ENCODE results near the gene OR1N2. TPM values are rescaled to one million over a fixed set of nuclear protein-coding genes. Genes with fewer than 3 reads are reported as not detected.

The OR1N2 gene
- total RNA-seq, 1 experiment from 2014 or later: not detected

DNA sequence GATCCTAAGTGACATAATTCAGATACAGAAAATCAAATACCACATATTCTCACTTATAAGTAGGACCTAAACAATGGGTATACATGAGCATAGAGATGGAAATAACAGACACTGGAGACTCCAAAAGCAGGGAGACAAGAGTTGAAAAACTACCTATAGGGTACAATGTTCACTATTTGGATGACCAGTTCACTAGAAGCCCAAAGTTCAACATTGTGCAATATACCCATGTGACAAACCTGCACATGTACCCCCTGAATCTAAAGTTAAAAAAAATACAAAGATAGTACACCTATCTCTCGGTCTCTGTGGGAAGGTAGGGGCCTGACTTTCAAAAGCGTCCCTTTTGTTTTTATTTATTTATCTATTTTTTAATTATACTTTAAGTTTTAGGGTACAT, 14.2 kb upstream of the OR1N2 start:
- TF ChIP-seq ZNF219 (CRISPR knock-in tag; IDR thresholded peaks at IDR 0.05; ENCODE audit: borderline replicate concordance) (no peak), ZNF671 (CRISPR knock-in tag; IDR thresholded peaks at IDR 0.05) (no peak), ZBTB21 (CRISPR knock-in tag; IDR thresholded peaks at IDR 0.05; ENCODE audit: borderline replicate concordance) (no peak), ZNF317 (CRISPR knock-in tag; IDR thresholded peaks at IDR 0.05; ENCODE audit: borderline replicate concordance, low read depth) (no peak), FOXJ3 (CRISPR knock-in tag; IDR thresholded peaks at IDR 0.05; ENCODE audit: borderline replicate concordance) (no peak), FOXP1 (CRISPR knock-in tag; IDR thresholded peaks at IDR 0.05; ENCODE audit: borderline replicate concordance) (no peak)
- TF ChIP-seq, protein P1, sequence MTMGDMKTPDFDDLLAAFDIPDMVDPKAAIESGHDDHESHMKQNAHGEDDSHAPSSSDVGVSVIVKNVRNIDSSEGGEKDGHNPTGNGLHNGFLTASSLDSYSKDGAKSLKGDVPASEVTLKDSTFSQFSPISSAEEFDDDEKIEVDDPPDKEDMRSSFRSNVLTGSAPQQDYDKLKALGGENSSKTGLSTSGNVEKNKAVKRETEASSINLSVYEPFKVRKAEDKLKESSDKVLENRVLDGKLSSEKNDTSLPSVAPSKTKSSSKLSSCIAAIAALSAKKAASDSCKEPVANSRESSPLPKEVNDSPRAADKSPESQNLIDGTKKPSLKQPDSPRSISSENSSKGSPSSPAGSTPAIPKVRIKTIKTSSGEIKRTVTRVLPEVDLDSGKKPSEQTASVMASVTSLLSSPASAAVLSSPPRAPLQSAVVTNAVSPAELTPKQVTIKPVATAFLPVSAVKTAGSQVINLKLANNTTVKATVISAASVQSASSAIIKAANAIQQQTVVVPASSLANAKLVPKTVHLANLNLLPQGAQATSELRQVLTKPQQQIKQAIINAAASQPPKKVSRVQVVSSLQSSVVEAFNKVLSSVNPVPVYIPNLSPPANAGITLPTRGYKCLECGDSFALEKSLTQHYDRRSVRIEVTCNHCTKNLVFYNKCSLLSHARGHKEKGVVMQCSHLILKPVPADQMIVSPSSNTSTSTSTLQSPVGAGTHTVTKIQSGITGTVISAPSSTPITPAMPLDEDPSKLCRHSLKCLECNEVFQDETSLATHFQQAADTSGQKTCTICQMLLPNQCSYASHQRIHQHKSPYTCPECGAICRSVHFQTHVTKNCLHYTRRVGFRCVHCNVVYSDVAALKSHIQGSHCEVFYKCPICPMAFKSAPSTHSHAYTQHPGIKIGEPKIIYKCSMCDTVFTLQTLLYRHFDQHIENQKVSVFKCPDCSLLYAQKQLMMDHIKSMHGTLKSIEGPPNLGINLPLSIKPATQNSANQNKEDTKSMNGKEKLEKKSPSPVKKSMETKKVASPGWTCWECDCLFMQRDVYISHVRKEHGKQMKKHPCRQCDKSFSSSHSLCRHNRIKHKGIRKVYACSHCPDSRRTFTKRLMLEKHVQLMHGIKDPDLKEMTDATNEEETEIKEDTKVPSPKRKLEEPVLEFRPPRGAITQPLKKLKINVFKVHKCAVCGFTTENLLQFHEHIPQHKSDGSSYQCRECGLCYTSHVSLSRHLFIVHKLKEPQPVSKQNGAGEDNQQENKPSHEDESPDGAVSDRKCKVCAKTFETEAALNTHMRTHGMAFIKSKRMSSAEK (CRISPR knock-in tag; IDR thresholded peaks at IDR 0.05; ENCODE audit: borderline replicate concordance): no peak
- TF ChIP-seq, protein P2, sequence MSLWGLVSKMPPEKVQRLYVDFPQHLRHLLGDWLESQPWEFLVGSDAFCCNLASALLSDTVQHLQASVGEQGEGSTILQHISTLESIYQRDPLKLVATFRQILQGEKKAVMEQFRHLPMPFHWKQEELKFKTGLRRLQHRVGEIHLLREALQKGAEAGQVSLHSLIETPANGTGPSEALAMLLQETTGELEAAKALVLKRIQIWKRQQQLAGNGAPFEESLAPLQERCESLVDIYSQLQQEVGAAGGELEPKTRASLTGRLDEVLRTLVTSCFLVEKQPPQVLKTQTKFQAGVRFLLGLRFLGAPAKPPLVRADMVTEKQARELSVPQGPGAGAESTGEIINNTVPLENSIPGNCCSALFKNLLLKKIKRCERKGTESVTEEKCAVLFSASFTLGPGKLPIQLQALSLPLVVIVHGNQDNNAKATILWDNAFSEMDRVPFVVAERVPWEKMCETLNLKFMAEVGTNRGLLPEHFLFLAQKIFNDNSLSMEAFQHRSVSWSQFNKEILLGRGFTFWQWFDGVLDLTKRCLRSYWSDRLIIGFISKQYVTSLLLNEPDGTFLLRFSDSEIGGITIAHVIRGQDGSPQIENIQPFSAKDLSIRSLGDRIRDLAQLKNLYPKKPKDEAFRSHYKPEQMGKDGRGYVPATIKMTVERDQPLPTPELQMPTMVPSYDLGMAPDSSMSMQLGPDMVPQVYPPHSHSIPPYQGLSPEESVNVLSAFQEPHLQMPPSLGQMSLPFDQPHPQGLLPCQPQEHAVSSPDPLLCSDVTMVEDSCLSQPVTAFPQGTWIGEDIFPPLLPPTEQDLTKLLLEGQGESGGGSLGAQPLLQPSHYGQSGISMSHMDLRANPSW (CRISPR knock-in tag; conservative IDR thresholded peaks at IDR 0.05; ENCODE audit: low read depth): no peak
- TF ChIP-seq, protein P3, sequence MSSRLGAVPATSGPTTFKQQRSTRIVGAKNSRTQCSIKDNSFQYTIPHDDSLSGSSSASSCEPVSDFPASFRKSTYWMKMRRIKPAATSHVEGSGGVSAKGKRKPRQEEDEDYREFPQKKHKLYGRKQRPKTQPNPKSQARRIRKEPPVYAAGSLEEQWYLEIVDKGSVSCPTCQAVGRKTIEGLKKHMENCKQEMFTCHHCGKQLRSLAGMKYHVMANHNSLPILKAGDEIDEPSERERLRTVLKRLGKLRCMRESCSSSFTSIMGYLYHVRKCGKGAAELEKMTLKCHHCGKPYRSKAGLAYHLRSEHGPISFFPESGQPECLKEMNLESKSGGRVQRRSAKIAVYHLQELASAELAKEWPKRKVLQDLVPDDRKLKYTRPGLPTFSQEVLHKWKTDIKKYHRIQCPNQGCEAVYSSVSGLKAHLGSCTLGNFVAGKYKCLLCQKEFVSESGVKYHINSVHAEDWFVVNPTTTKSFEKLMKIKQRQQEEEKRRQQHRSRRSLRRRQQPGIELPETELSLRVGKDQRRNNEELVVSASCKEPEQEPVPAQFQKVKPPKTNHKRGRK (CRISPR knock-in tag; IDR thresholded peaks at IDR 0.05; ENCODE audit: borderline replicate concordance): no peak
- TF ChIP-seq, protein P4, sequence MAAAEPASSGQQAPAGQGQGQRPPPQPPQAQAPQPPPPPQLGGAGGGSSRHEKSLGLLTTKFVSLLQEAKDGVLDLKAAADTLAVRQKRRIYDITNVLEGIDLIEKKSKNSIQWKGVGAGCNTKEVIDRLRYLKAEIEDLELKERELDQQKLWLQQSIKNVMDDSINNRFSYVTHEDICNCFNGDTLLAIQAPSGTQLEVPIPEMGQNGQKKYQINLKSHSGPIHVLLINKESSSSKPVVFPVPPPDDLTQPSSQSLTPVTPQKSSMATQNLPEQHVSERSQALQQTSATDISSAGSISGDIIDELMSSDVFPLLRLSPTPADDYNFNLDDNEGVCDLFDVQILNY (CRISPR knock-in tag; IDR thresholded peaks at IDR 0.05): no peak
- TF ChIP-seq, protein P5, sequence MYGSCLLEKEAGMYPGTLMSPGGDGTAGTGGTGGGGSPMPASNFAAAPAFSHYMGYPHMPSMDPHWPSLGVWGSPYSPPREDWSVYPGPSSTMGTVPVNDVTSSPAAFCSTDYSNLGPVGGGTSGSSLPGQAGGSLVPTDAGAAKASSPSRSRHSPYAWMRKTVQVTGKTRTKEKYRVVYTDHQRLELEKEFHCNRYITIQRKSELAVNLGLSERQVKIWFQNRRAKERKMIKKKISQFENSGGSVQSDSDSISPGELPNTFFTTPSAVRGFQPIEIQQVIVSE (CRISPR knock-in tag; IDR thresholded peaks at IDR 0.05; ENCODE audit: borderline replicate concordance): no peak
- TF ChIP-seq, protein P6, sequence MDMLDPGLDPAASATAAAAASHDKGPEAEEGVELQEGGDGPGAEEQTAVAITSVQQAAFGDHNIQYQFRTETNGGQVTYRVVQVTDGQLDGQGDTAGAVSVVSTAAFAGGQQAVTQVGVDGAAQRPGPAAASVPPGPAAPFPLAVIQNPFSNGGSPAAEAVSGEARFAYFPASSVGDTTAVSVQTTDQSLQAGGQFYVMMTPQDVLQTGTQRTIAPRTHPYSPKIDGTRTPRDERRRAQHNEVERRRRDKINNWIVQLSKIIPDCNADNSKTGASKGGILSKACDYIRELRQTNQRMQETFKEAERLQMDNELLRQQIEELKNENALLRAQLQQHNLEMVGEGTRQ (CRISPR knock-in tag; IDR thresholded peaks at IDR 0.05): no peak
- Mint-ChIP-seq H3K27ac (no peak overlapping the region), H3K36me3 (peaks cover 46% of the 10 kb centered on the region), H3K27me3 (ENCODE audit: low read depth) (peaks cover 26% of the 10 kb centered on the region), H3K4me1 (no peaks in the 10 kb centered on the region), H3K9me3 (peaks cover 79% of the 10 kb centered on the region), H3K4me3 (no peak overlapping the region)
- ATAC-seq (no peak), DNase-seq (ENCODE audit: low spot score) (no peak)
- ChIA-PET POLR2A (no interaction called here), CTCF (no interaction called here)

DNA sequence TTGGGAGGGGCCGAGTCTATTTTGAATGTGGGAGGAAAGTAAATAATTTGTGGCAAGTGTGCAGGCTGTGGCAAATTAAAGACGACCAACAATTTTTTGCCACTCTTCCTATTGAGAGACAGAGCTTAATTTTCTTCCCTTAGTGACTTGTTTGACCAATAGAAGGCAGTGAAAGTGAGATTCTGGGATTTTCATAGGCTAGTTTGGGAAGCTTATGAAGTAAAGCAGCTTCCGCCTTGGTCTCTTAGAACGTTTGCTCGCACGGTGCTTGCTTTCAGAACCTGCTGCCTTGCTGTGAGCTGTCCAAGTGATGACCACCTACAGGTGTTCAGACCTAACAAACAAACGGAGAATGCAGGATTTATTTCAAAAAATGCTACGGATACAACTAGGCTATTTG, 6.7 kb upstream of the OR1N2 start:
- Mint-ChIP-seq H3K4me1 (no peaks in the 10 kb centered on the region), H3K27ac (no peak overlapping the region), H3K9me3 (peaks cover 84% of the 10 kb centered on the region), H3K36me3 (peaks cover 34% of the 10 kb centered on the region), H3K27me3 (ENCODE audit: low read depth) (peaks cover 12% of the 10 kb centered on the region), H3K4me3 (no peak overlapping the region)
- CTCF ChIA-PET: no interaction called here
- DNase-seq (ENCODE audit: low spot score): no peak
- POLR2A ChIA-PET: no interaction called here
- no peak for ATAC-seq
- TF ChIP-seq NFATC4 (CRISPR knock-in tag; IDR thresholded peaks at IDR 0.05) (no peak), RELA (CRISPR knock-in tag; IDR thresholded peaks at IDR 0.05; ENCODE audit: borderline replicate concordance) (no peak), ZNF121 (CRISPR knock-in tag; IDR thresholded peaks at IDR 0.05) (no peak), NR1H2 (CRISPR knock-in tag; IDR thresholded peaks at IDR 0.05) (no peak), MYBL2 (CRISPR knock-in tag; IDR thresholded peaks at IDR 0.05) (no peak)
- TF ChIP-seq, protein P7, sequence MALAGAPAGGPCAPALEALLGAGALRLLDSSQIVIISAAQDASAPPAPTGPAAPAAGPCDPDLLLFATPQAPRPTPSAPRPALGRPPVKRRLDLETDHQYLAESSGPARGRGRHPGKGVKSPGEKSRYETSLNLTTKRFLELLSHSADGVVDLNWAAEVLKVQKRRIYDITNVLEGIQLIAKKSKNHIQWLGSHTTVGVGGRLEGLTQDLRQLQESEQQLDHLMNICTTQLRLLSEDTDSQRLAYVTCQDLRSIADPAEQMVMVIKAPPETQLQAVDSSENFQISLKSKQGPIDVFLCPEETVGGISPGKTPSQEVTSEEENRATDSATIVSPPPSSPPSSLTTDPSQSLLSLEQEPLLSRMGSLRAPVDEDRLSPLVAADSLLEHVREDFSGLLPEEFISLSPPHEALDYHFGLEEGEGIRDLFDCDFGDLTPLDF (CRISPR knock-in tag; IDR thresholded peaks at IDR 0.05): no peak
- TF ChIP-seq, protein P8, sequence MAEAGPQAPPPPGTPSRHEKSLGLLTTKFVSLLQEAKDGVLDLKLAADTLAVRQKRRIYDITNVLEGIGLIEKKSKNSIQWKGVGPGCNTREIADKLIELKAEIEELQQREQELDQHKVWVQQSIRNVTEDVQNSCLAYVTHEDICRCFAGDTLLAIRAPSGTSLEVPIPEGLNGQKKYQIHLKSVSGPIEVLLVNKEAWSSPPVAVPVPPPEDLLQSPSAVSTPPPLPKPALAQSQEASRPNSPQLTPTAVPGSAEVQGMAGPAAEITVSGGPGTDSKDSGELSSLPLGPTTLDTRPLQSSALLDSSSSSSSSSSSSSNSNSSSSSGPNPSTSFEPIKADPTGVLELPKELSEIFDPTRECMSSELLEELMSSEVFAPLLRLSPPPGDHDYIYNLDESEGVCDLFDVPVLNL (CRISPR knock-in tag; IDR thresholded peaks at IDR 0.05; ENCODE audit: borderline replicate concordance, low read depth): no peak
- TF ChIP-seq, protein P9, sequence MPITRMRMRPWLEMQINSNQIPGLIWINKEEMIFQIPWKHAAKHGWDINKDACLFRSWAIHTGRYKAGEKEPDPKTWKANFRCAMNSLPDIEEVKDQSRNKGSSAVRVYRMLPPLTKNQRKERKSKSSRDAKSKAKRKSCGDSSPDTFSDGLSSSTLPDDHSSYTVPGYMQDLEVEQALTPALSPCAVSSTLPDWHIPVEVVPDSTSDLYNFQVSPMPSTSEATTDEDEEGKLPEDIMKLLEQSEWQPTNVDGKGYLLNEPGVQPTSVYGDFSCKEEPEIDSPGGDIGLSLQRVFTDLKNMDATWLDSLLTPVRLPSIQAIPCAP (CRISPR knock-in tag; IDR thresholded peaks at IDR 0.05): no peak
